SKM-1 (cell line): ENCODE data around the gene MBD2.

ENCODE experiments used
- DNase-seq: peaks from one replicate; lab custom pipeline; 2025; ENCODE audit not compliant: unreplicated experiment; lab: John Stamatoyannopoulos, UW

MBD2 gene

DNA sequence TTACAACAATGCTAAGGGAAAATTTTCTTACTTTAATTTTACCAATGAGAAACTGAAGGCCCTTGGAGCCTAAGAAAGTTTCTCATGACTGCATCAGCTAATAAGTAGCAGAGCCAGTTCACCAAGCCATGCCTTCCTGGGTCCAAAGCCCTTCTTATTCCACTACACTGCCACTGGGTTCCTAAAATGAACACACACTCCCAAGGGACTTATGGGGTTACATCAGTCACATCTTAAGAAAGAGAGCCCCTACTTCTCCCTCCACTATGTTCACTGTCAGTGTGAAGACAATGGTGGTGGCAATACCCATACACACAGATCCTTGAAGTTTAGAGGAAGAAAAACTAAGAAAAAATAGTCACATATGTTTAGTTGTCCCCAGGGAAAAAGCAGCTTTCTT is 20.6 kb downstream of the MBD2 start:
- no peak for DNase-seq

DNA sequence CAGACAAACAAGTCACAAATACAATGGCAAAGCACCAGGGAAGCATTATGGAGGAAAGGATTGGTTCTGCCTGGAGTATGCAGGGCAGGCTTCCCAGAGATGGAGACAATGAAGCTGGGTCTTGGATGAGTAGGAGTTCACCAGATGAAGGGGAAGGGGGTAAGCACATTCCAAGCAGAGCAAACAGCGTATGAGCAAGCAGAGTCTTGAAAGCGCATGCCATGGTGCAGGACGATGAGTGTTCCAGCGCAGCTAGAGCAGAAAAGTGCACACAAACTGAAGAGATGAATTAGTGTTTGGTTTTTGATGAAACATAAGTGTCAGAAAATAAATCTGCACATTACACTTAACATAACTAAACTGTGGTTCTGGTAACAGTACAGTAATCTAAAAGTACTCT is 21.6 kb downstream of the MBD2 start:
- no peak for DNase-seq

DNA sequence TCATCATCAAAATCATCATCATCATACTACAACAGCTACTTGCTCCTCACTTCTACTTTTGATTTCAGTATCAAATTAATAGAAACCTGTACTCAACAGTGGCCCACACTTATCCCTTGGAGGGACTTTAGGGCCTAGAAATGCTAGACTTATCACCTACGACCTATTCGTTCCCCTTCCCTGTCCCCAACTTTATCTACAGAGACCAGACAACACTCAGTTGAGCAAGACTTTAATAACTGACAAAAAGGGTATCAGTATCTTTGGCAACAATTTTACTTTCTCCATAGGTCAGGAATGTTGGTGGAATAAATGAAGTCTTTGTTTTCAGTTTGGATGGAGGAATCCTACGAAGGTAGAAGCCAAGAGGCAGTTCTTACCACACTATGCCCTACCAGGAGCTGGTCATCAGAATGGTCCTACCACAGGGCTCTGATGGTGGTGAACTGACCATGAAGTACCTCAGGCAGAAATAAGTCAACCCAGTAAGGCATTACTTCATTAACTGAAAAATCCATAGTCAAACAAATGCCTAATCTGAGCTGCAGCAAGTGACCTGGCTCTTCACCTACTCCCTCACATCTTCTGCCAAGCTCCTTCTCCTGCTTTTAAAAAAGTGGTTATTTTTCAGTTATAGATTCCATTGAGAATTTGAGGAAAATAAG is 26.6 kb downstream of the MBD2 start:
- no peak for DNase-seq

DNA sequence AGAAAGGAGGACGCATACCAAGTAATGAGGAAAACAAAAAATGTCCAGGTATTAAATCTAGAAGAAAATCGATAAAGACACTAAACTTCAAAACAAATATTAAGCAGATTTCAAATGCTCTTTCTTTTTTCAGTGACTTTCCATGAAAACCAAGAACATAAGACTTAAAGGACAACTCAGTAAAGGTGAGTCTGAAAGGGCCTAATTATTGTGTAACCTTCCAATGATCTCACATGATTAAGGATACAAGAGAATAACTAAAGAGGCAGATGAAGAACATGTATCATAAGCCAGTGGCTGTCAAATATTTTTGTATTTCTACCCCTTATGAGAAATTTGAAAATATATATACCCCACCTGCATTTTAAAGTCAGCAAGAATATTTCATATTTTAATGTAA is 30.7 kb downstream of the MBD2 start:
- DNase-seq: no peak

DNA sequence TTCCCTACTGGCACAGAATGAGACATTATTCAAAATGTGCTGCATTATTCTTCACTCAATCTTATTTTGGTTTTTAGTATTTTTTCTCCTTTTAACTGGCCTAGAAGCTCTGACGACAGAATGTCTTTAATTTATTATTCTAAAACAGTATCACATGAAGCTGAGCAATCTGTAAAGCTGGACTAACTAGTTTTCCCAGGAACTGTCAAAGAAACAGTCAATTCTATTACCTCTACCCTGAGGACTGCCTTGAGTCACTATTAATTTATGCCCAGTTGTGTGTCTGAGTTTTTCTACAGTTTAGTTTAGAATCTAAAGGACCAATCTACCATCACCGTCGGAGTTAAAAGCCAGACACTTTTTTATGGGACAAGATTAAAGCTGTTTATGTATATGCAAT is 31.6 kb downstream of the MBD2 start:
- DNase-seq: no peak

DNA sequence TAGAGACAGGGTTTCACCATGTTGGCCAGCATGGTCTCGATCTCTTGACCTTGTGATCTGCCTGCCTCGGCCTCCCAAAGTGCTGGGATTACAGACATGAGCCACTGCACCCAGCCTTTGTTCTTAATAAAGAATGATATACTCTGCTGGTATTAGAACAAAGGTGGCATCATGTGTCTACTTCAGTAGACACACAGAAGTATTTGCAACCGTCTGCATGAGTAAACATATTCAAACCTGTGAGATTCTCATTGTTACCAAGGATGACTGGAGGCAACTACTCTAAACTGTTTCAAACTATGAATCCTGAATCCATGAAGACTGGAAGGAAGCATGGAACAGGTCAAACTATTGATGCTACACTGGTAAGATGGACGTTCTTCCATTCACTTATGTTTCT is 32.1 kb downstream of the MBD2 start:
- DNase-seq: no peak

DNA sequence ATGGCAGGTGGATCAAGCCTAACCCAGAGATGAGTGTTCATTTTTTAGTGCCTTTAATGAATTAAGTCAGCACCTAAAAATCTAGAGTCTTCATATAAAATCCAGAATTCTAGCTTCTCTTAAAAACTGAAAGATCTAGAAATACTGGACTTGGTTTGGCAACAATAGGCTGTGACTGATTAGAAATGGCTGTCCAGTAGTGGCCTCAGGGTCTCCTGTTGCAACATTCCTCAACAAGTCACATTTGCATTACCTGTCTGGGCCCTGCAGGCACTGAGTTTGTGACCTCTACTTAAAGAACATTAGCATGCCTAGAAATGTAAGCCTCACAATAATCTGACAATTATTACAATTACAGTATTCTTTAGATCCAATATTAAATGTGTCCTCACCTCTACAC is 33.1 kb downstream of the MBD2 start:
- no peak for DNase-seq

DNA sequence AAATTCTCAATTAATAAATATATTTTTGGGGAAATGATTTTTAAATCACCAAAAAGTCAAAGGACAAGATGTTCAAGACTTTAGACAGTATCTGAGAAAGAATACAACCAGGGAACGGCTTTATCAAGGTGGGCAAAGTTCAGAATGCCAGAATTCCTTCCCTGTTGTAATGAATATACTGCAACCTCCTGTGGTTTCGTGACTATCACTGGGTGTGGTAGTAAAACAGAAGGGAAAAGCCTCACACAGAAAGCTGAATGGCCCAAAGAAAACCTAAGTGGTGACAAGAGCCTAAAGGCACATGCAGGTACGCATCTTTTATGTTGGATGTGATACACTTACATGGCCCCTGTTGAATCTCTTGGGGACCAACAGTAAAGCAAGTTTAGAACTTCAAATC is 37.1 kb downstream of the MBD2 start:
- DNase-seq: no peak

DNA sequence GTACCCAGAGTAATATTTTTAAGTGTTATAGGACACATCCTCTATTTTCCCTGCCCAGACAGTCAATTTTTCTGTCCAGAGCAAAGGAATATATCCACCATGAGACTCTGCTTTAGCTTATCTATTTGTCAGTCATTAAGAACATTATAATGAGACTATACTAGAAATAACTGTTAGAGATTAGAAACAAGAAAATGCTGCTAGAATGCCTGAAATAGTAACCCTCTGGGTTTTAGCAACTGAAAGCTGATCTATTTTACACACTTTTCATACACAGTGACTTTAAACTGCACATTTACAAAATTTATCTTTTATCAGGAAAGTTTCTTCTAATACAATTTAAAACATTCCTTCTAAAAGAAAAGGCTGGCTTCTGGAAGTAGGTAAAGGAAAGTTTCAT is 39.6 kb downstream of the MBD2 start:
- no peak for DNase-seq

DNA sequence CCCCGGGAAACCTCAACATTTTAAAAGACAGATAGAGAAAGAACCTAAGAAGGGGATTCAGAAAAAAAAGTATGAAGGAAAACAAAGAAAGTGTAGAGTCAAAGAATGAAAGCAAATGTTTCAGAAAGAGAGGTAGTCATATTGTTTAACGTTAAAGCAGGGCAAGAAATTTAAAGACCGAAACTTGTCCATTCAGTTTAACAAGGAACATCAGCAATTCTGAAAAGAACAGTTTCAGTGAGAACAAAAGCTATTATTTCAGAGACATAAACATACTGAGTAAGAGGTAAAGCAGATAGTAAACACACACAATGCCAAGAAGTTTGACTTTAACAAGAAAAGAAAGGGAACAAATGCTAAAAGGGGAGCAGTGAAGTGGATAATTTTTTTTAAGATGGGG is 41.1 kb downstream of the MBD2 start:
- no peak for DNase-seq

DNA sequence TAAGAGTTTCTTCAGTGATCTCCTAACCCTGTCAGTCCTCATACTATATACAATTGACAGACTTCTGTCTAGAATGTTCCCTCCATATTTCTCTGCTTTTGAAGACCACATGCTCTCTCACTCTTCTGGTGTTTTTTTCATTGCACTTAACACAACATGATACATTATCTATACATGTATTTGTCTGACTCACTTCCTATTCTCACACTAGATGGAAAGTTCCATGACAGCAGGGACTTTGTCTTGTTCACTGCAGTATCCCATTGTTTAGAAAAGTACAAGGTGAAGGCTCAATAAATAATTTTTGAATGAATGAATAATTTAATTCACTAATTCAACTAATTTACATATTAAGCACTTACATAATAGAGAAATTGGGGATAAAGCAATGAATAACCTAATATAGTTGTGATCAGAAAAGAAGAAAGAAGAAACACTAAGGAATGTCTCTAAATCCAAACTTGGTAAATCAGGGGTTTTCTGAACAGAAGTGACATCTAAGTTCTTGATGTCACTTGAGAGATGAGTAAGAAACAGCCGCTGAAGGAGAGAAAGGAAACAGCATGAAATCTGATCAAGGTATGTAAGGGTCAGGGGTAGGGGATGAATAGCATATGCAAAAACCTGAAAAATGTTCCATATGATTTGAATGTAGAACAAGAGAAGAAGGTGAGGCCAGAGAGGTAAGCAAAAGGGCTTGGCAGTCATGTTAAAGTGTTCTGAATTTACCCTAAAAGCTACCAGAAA is 42.4 kb downstream of the MBD2 start:
- DNase-seq: no peak

DNA sequence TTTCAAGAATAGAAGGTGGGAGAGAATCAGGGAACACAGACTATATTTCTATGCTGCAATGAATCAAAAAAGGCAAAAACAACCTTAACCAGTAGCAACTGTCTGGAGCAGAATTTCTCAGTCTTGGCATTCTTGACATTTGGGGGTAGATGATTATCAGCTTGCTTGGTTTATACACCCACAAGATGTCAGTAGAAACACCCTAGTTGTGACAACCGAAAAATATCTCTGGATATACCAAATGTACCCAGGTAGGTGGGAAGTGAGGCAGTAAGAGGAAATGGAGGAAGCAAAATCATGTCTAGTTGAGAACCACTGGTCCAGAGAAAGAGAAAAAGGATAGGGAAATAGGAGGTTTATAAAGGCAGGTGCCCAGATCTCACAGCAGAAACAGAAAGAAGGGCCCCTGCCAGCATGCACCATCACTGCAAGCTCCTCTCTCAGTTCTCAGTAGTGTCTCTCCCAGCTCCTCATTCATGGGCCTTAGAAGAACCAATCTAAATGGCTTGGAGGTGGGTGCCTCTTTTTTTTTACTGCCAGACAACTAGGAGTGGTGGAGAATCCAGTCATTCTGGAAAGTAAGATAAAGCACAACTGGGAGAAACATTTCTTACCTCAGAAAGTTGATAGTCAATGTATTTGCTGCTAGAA is 50.4 kb downstream of the MBD2 start:
- DNase-seq: no peak

DNA sequence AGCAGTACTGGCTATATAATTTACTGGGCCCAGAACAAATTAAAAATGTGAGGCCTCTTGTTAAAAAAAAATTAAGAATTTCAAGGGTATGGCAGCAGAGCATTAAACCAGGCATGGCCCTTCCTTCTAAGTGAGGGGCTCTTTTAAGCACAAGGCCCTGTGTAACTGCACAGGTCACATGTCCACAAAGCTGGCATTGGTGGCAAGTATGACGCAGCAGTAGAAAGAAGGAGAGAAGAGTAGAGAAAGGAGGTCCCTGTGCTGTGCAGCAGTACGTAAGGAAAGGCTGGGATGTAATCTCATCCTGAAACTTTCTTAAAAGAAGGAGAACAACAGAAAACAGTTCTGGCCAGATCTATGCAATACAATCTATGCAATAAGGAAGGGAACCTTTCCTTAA is 51.2 kb downstream of the MBD2 start:
- DNase-seq: no peak

DNA sequence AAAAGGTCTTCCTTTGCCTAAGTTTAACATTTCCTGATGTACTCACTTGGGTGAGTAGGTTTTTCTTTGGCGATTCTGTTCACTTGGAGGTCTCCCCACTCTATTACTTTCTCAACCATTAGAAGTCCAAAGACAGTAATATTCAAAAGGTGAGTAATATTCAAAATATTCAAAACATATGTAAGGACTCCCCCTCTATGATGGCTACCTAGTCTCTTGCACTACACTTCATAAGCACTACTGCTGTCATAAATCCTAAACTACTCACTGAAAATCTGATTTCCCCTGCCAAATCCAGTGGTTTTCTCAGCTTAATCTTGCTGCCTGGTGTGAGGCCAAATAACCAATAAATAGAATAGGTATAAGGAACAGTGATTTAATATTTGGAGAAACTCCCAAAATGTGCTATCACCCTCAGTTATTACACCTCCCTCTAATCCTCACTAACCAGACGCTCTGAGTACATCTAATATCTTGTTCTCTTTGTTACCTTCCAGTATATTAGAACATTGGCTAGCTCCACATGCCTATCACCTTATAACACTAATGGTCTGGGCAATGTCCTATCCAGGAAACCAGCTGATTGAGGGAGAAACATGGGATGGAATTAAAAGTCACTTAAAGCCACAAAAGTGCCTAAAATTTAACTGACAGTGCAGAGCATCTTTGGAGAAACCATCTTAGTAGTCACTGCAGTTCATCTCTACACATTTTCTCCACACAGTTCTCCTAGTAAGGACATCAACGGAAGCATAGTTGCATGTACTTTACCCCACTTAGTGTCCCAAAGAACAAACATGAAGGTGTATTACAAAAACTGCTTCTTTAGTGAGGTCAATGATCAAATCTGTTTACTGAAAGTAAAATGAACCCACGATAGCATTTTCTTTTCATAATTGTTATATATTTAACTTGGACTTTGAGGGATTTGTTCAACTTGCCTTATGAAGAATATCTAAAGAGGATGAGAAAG is 54.8 kb downstream of the MBD2 start:
- no peak for DNase-seq

DNA sequence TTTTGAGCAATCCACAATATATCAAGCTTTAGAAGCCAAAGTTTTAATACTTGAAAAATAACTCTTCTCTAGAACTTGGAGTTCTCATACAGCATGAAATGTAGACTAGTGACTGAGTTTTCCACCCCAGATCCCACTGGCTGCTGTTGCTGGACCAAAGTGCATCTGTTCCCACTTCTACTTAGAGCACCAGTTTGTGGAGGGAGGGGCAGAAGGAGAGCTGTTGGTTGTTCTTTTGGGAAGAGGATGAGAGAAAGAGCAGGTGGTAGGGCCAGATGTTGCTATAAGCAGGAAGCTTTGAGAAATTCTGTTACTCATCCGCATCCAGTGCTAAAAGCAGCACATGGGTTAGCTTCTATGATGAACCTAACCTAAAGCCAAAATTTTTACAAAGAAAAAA is 59.0 kb downstream of the MBD2 start:
- no peak for DNase-seq

DNA sequence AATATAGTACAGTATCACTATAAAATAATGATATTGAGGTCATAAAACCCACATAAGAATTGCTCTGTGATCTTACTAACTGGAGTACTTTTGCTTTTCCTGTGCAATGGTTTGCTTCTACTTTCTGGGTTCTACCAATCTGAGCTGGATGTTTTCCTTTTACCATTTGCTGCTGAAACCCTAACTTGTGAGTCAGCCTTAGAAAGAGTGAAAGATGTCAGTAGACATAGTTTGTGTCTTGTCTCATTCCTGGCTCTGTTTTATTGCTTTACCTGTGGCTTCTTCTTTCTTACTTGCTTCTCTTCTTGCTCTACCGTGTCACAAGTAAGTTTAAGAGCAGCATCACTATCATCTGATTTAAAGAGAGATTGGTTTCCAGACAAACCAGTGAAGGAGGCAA is 61.0 kb downstream of the MBD2 start:
- DNase-seq: no peak

DNA sequence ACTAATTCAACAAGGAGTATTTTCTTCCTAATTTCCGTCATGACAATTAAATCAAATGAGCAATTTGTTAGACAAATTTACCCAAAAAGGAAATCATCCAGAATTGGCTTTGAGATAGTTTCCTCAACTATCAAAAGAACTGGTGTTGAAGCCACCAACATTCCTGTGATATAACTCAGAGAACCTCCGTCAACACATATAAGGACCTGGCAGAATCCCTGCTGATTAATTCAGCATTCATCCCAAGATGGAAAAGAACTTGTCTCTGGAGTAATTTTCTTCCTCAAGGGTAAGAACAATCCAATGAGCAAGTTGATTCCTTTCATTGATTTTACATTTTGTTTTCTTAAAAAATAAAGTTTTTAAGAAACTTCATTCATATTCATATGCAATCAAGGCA is 62.0 kb downstream of the MBD2 start:
- no peak for DNase-seq

DNA sequence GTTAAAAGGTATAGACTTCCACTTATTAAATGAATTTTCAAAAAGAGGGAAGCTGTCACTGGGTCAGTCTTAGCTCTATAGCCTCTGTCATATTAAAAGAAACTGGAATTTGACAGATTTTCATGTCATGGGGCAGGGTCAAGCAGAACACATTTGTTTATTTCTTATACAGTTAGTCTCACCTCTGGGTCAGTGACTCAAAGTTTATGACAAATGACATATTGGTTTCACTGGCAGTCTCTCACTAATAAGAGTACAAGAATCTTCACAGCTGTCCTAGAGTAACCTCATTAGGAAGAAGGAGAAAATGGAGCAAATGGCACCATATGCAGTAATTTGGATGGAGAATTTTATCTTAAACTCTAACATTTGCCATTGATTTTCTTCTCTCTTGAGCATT is 63.2 kb downstream of the MBD2 start:
- no peak for DNase-seq

DNA sequence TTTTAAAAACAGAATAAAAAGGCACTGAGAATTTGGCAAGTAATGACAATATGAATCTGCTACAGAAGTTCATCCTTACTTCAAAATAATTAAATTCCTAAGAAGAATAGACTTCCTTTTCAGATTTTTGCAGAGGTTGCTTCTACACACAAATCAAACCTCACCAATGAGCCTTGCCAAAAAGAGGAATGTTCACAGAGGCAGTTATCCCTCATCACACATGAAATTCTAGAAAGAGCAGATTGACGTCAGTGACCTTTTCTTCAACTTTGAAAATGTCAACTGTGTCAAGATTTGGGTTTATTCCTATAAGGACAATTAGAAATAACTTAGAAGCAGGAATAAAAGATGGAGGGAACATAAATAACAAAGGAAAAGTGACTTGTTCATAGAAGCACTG is 64.6 kb downstream of the MBD2 start:
- DNase-seq: no peak

DNA sequence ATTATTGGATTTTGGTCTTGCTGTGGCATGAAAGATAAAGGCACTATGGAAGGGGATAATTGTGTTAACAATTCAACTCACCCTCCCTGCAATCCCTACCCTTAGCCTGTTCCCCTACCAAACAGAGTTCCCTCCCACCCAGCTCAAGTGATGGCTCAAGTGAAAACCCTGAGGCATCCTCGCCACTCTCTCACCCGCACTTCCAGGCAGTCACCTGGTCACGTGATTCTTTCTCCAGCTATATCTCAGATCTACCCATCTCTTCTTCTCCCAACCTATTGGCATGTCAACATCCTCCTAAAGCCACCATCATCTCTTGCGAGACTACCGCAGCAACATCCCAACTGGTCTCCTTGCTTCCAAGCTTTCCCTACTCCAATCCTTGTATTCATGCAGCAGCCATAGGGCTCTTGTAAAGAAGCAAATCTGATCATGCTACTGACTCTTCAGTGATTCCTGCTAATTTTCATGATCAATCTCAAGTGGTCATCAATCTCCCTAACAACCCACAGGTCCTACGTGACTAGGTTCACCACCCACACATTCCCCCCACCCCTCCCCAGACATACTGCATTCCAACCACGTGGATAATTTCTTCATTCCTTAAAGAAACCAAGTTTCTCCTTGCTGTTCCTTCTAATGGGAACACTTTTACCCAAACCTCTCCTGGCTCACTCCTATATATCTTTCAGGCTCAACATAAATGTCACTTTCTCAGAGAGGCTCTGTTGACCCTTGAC is 66.7 kb downstream of the MBD2 start:
- no peak for DNase-seq

DNA sequence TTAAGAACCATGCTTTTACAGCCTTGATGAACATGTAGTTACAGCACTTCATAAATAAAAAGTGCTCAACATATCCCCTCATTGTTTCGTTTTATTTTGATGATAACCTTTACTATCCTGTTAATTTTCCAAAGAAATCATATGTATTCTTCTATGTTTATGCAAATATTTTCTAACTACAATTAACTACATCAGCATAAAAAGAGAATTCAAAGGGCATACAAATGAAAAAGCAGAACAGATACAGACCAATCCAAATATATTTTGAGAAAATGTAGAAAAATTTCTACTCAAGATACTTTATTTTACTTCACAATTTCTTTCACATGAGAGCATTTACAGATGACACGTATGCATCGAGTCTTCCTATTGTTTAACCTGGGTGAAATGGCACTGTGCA is 69.1 kb downstream of the MBD2 start:
- no peak for DNase-seq
